Loucy (cell line): ENCODE results near the gene TECRL.

Experiments used
- H2AFZ ChIP-seq: fragments of 200-600 bp; sonication (generic); 2 replicates; pipeline ENCODE4 v1.6.0; 2016; ENCODE audit warnings: antibody characterized with exemption, mild to moderate bottlenecking, low read length, moderate library complexity
- H3F3A ChIP-seq: fragments of 200-600 bp; 2 replicates; pipeline ENCODE4 v1.6.0; 2016; ENCODE audit warnings: antibody characterized with exemption, low read depth, mild to moderate bottlenecking
- H3K27me3 ChIP-seq: fragments of 200-600 bp; sonication (generic); 2 replicates; pipeline ENCODE4 v1.6.1; 2014; ENCODE audit warnings: low read length, mild to moderate bottlenecking; ENCODE audit not compliant: insufficient read depth, poor library complexity, severe bottlenecking
- H3K36me3 ChIP-seq: fragments of 200-600 bp; sonication (generic); 2 replicates; pipeline ENCODE4 v1.6.1; 2016; ENCODE audit warnings: low read length; ENCODE audit not compliant: insufficient read depth
- H3K4me1 ChIP-seq: fragments of 200-600 bp; sonication (generic); 2 replicates; pipeline ENCODE4 v1.5.1; 2014; ENCODE audit warnings: low read length, mild to moderate bottlenecking; ENCODE audit not compliant: insufficient read depth, poor library complexity, severe bottlenecking
- H3K4me2 ChIP-seq: fragments of 200-600 bp; sonication (generic); 2 replicates; pipeline ENCODE4 v1.6.0; 2014; ENCODE audit warnings: antibody characterized with exemption, low read length, low read depth, mild to moderate bottlenecking; ENCODE audit not compliant: poor library complexity, severe bottlenecking
- H3K4me3 ChIP-seq: fragments of 200-600 bp; sonication (generic); 2 replicates; pipeline ENCODE4 v1.5.1; 2014; ENCODE audit warnings: low read length, mild to moderate bottlenecking, mixed read lengths; ENCODE audit not compliant: poor library complexity, severe bottlenecking
- H3K79me2 ChIP-seq: fragments of 200-600 bp; sonication (generic); 2 replicates; pipeline ENCODE4 v1.6.1; 2014; ENCODE audit warnings: low read length; ENCODE audit not compliant: insufficient read depth
- H3K9ac ChIP-seq: fragments of 200-600 bp; sonication (generic); 2 replicates; pipeline ENCODE4 v1.6.0; 2014; ENCODE audit warnings: mild to moderate bottlenecking, low read depth, low read length, moderate library complexity; ENCODE audit not compliant: poor library complexity, severe bottlenecking
- H3K9me2 ChIP-seq: fragments of 200-600 bp; sonication (generic); replicated peaks from 2 replicates; pipeline ENCODE4 v1.6.1; 2016; ENCODE audit warnings: low read depth, low read length, mixed read lengths
- H3K9me3 ChIP-seq: fragments of 200-600 bp; sonication (generic); 2 replicates; pipeline ENCODE4 v1.6.1; 2014; ENCODE audit warnings: mild to moderate bottlenecking, antibody characterized with exemption, low read length, low read depth; ENCODE audit not compliant: insufficient read depth
- H4K20me1 ChIP-seq: fragments of 200-600 bp; sonication (generic); 2 replicates; pipeline ENCODE4 v1.6.0; 2014; ENCODE audit warnings: antibody characterized with exemption, low read length, mild to moderate bottlenecking; ENCODE audit not compliant: insufficient read depth, poor library complexity, severe bottlenecking
- CTCF ChIP-seq: fragments of 200-600 bp; sonication (generic); conservative IDR thresholded peaks from 2 replicates; pipeline ENCODE4 v1.5.1; 2014; ENCODE audit warnings: mild to moderate bottlenecking, antibody characterized with exemption, low read length
- EZH2phosphoT487 ChIP-seq: fragments of 200-600 bp; IDR thresholded peaks from 2 replicates; pipeline ENCODE4 v1.6.1; 2018; ENCODE audit warnings: antibody characterized with exemption, mild to moderate bottlenecking, moderate library complexity, borderline replicate concordance

Gene TECRL

GRCh38 chr4:64266263-64266662 is 143.0 kb downstream of the TECRL start:
- Histone ChIP-seq H3K4me2 (no peak overlapping the region), H3K27me3 (no peaks in the 10 kb centered on the region), H3K4me3 (no peak overlapping the region), H3K9me3 (no peaks in the 10 kb centered on the region), H3K4me1 (no peaks in the 10 kb centered on the region), H3K9me2 (no peaks in the 10 kb centered on the region), H2AFZ (no peak overlapping the region), H3F3A (no peaks in the 10 kb centered on the region), H3K36me3 (no peaks in the 10 kb centered on the region), H4K20me1 (no peaks in the 10 kb centered on the region), H3K79me2 (no peaks in the 10 kb centered on the region), H3K9ac (no peak overlapping the region)
- TF ChIP-seq EZH2phosphoT487 (no peak), CTCF (no peak)

GRCh38 chr4:64251781-64252180 is 157.5 kb downstream of the TECRL start:
- H3K4me2 ChIP-seq: no peak overlapping the region
- no peak for TF ChIP-seq EZH2phosphoT487
- no peak for TF ChIP-seq CTCF

GRCh38 chr4:64250488-64250887 is 158.8 kb downstream of the TECRL start:
- Histone ChIP-seq H4K20me1 (no peaks in the 10 kb centered on the region), H2AFZ (no peak overlapping the region), H3K4me3 (no peak overlapping the region), H3K79me2 (no peaks in the 10 kb centered on the region), H3F3A (no peaks in the 10 kb centered on the region), H3K4me1 (no peaks in the 10 kb centered on the region), H3K36me3 (no peaks in the 10 kb centered on the region), H3K9me3 (no peaks in the 10 kb centered on the region), H3K27me3 (no peaks in the 10 kb centered on the region), H3K9me2 (no peaks in the 10 kb centered on the region), H3K4me2 (no peak overlapping the region), H3K9ac (no peak overlapping the region)
- TF ChIP-seq EZH2phosphoT487 (no peak), CTCF (no peak)

More at GRCh38 chr4:64251781-64252180, 157.5 kb downstream of the TECRL start:
- Histone ChIP-seq H3K9me2 (no peaks in the 10 kb centered on the region), H3K4me3 (no peak overlapping the region), H3K4me1 (no peaks in the 10 kb centered on the region), H3F3A (no peaks in the 10 kb centered on the region), H3K36me3 (no peaks in the 10 kb centered on the region), H3K9me3 (no peaks in the 10 kb centered on the region), H3K27me3 (no peaks in the 10 kb centered on the region), H4K20me1 (no peaks in the 10 kb centered on the region), H3K9ac (no peak overlapping the region), H2AFZ (no peak overlapping the region), H3K79me2 (no peaks in the 10 kb centered on the region)
